GM18499 (cell line): ENCODE measurements around the gene DYNC1I1.

Source experiments
- ATAC-seq: cut with Tn5 transposase; IDR thresholded peaks from one replicate; pipeline ENCODE4 v1.9.1; 2021; ENCODE audit warnings: moderate number of reproducible peaks; ENCODE audit not compliant: insufficient read depth, unreplicated experiment

The DYNC1I1 gene

DNA sequence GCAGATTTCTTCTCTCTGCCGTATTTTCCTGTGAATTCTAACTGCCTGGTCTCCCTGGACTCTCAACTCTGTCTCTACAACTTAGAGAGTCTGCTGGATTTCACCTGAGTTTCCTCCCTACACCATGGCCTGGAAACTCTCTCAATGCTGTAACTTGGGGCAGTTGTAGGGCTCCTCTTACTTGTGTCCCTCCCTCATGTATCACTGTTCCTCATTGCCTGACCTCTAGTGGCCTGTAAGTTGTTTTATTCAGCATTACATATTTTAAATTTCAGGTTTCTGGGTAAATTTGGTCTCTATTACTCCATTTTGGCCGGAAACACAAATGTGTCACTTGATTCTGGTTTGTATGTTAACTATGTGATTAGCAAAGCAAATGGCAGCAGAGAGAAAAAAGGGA, 70.9 kb downstream of the DYNC1I1 start:
- ATAC-seq: no peak

GRCh38 chr7:95845007-95845406, 72.7 kb downstream of the DYNC1I1 start:
- no peak for ATAC-seq

DNA sequence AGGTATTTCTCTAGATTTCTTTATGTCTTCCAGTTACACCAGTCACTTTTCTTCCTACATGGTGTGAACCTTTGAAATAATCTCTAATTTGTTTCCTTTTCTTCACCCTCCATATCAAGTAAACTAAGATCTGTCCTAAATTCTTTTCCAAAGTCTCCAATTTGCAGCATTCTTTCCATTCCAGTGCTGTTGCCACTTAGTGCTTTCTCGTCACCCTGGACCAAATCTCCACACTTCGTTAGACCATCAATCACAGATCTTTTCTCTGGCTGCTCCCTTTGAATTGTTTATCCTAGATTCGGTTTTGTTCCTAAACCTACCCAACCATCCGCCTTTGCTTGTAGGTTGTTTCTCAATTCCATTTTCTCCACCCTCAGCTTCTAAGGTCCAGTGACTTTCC, 74.7 kb downstream of the DYNC1I1 start:
- ATAC-seq: no peak

GRCh38 chr7:95859429-95859828, 87.1 kb downstream of the DYNC1I1 start:
- ATAC-seq: no peak

- no peak for ATAC-seq
These were observed 88.7 kb downstream of the DYNC1I1 start for GRCh38 chr7:95861041-95861440.

GRCh38 chr7:95863623-95864022, 91.3 kb downstream of the DYNC1I1 start:
- ATAC-seq: no peak

- no peak for ATAC-seq
These were observed 93.5 kb downstream of the DYNC1I1 start for GRCh38 chr7:95865716-95866371.

DNA sequence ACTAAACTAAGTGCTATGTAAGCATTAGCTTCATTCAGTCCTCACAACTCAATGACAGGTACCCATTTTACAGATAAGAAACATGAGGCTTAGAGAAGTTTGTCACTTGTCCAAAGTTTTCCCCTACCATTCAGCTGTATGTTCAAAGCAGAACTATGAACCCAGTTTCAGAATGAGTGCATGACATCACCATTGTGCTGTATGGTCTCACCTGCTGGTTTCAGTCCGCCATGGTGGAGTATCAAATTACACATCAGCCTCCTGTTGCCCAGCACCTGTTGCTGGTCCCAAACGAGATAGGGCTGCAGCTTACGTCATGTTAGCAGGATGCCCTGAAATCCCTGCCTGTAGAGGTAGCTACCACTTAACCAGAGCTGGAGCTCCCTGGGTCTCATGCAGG, 95.0 kb downstream of the DYNC1I1 start:
- ATAC-seq: peak; percentile 83

DNA sequence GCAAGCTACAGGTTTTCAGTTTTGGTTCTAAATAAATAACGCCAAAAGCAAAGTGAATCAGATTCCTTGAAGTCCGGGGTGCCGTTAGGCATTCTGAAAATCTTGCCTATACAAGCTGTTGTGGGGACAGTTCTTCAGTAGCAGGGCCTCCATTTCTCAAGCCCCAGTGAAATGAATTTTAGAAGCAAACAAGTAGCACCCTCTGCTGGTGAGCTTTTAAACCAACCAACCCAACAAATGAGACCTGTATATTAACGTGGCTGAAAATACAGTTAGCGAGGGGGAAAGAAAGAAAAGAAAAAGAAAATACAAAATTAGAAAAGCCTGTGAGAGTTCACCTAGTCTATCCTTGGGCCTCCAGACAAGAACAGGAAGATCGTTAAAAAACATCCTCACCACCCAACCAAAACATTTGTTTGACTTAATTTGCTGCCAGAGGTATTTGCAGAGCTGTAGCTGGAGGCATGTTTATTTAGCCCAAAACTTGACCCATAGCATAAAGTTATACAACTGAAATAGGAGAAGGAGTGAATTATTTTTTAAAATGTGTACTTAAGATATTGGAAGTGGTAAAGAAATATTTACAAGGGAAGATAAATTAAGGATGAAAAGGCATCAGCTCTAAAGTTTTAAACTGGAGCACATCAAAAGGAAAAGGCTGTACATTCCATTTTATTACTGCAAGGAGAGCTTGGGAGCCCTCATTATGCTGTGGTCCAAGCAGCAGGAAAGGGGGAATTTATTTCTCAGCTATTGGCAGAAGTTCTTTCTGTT, 98.9 kb downstream of the DYNC1I1 start:
- ATAC-seq: peak; percentile 57

- no peak for ATAC-seq
These were observed 99.5 kb downstream of the DYNC1I1 start for GRCh38 chr7:95871896-95872295.

- ATAC-seq: no peak
These were observed 101.8 kb downstream of the DYNC1I1 start for GRCh38 chr7:95874129-95874528.

DNA sequence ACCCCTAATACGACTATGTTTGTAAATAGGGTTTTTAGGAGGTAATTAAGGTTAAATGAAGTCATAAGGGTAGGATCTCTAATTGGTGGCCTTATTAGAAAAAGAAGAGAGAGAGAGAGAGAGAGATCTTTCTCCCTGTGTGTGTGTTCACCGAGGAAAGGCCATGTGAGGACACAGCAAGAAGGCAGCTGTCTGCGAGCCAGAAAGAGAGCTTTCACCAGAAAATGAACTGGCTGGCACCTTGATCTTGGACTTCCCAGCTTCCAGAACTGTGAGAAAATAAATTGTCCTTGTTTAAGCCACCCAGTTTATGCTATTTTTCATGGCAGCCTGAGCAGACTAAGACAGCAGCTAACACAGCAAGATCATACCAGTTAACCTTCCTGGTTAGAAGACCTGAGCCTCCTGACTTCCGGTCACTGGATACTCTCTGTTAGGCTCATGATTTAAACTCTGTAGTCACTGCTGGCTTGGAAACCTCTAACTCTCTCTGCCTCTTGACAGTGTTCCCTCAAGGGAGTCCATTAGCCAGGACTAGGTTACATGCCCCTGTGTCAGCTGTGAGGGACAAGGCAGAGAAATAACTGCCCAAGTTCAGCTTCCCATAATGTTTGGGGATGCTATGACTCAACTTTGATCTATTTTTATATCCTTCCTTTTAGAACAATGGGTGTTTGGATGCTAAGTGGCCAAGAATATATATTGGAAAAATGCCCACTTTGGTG, 102.3 kb downstream of the DYNC1I1 start:
- ATAC-seq: no peak

DNA sequence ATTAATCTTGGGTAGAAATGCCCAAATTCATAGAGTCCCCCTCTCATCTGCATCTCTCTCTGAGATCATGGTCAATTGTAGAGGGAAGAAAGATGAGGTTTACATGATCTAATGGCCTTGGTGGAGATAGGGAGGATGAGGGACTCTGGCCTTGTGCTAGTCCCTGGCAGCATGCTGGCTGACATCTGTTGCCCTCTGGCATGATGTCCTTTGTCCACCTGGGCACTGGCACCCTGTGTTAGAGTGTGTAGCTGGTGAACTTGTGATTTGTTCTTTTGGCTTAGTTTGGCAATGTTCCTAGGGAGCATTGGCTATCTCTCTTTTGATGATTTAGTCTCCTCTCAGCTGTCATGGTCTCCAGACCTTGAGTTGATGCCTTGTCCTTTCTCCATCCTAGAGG, 103.2 kb downstream of the DYNC1I1 start:
- ATAC-seq: no peak

DNA sequence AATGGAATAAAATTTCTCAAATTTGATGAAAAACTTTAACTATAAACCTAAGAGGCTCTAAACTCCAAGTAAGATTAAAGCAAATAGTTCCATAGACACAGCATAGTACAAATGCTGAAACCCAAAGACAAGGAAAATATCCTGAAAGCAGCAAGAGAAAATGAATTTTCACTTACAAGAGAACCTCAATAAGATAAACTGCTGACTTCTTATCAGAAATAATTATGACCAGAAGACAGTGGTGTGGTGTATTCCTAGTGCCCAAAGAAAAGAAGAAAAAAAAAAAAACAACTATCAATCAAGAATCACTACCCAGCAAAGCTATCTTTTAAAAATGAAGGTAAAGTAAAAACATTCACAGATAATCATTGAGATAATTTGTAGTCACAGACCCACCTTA, 106.3 kb downstream of the DYNC1I1 start:
- ATAC-seq: no peak

DNA sequence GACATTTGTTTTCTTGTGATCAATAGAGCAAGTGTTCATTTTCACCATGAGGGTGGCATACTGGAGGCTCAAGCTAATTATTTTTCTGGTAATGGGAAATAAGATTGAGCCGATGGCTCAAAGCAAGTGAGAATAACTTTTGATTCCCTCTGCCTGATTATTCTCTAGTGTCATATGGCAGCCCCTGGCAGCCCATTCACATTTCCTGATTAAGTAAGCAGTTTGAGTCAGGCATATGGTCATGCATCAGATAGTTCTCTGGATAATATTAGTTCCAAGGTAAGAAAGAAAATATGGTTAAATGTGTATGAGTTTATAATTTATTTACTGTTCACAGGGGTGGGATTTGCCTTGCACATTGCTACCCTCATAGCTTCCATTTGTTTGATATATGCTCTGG, 109.2 kb downstream of the DYNC1I1 start:
- ATAC-seq: no peak

DNA sequence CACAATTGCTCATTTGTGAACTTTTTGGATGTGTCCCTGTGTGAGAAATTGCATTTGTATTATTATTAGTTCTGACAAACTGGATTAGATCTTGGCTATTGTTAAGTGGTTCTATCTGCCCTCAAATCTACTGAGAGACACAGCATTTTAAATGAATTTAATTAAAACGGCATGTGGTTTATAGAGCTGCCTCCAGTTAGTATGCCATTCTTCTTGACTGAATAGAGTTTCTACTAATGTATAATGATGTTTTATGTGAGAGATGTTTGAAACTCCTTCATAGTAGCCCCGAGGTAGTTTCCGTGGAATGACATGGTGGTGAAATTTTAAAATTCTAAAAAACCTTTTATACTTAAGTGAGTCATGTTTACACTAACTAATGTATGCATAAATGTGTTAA, 110.9 kb downstream of the DYNC1I1 start:
- no peak for ATAC-seq

DNA sequence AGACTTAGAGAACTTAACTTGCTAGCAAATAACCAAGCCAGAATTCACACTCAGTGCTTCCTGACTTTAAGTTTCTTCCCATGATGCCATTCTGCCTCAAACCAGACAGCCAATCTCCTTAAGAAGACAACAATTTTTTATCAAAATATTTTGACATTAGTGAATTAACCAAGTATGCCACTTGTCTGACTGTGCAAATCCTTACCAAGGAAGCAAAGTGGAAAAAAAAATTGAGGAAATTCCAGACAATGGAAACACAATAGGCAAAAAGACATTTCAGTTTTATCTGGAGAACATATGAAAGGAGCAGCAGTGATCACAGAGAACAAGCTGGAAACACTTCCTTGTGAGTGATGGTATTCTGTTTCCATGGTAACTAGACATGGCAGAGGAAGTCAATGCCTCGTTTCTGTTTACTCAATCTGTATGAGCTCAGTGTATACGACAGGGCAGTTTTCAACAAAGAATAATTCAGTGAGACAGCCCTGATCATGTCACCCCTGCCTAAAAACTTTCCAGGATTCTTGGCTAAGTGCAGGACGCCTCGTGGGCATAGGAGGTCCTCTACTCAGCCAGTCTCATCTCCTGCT, 114.2 kb downstream of the DYNC1I1 start:
- ATAC-seq: no peak

- no peak for ATAC-seq
These were observed 121.1 kb downstream of the DYNC1I1 start for GRCh38 chr7:95893484-95893883.

- ATAC-seq: no peak
These were observed 125.3 kb downstream of the DYNC1I1 start for GRCh38 chr7:95897557-95898251.

GRCh38 chr7:95899919-95900513, 127.7 kb downstream of the DYNC1I1 start:
- ATAC-seq: no peak
